WTC11 (cell line): Measurements from ENCODE around the gene NTF3. TPM values are rescaled to one million over a fixed set of nuclear protein-coding genes. Genes with fewer than 3 reads are reported as not detected.

ENCODE experiments used
- ATAC-seq: fragments of 200-7000 bp; cut with Tn5 transposase; 2 replicates; pipeline ENCODE4 v1.10.0; 2021; ENCODE audit warnings: mild to moderate bottlenecking, moderate library complexity
- CTCF ChIA-PET: fragments of 300-600 bp; sonication (Branson Sonifier 250); formaldehyde crosslinking; loops from one replicate; lab custom pipeline; 2021; ENCODE audit warnings: antibody characterized with exemption; lab: Charles Lee
- POLR2A ChIA-PET: fragments of 350-600 bp; sonication (Branson Sonifier 250); formaldehyde crosslinking; loops from one replicate; lab custom pipeline; 2021; ENCODE audit warnings: antibody characterized with exemption; lab: Charles Lee
- DNase-seq: peaks from one replicate; pipeline ENCODE4 v3.0.0; 2021; ENCODE audit warnings: low spot score
- H3K27ac Mint-ChIP-seq: 2 replicates; pipeline ENCODE4 v1.8.0; 2021; ENCODE audit warnings: mixed read lengths
- H3K27me3 Mint-ChIP-seq: 2 replicates; pipeline ENCODE4 v1.8.0; 2021; ENCODE audit warnings: low read depth, mild to moderate bottlenecking, moderate library complexity, mixed read lengths
- H3K36me3 Mint-ChIP-seq: 2 replicates; pipeline ENCODE4 v1.8.0; 2021; ENCODE audit warnings: mixed read lengths
- H3K4me1 Mint-ChIP-seq: 2 replicates; pipeline ENCODE4 v1.8.0; 2022; ENCODE audit warnings: mixed read lengths
- H3K4me3 Mint-ChIP-seq: 2 replicates; pipeline ENCODE4 v1.8.0; 2021; ENCODE audit warnings: mild to moderate bottlenecking, moderate library complexity, mixed read lengths
- H3K9me3 Mint-ChIP-seq: 2 replicates; pipeline ENCODE4 v1.8.0; 2021; ENCODE audit warnings: mixed read lengths
- AFF4 ChIP-seq: sonication (generic); formaldehyde crosslinking; IDR thresholded peaks from 2 replicates; pipeline ENCODE4 v1.8.1; 2023; ENCODE audit warnings: mild to moderate bottlenecking, missing genetic modification reagents, borderline replicate concordance
- AR ChIP-seq: fragments of 250-450 bp; sonication (Bioruptor Pico); IDR thresholded peaks from 2 replicates; pipeline ENCODE4 v1.9.0; 2021; ENCODE audit warnings: mild to moderate bottlenecking
- ATF1 ChIP-seq: sonication (generic); formaldehyde crosslinking; IDR thresholded peaks from 2 replicates; pipeline ENCODE4 v1.8.1; 2023; ENCODE audit warnings: mild to moderate bottlenecking, moderate library complexity, missing genetic modification reagents
- ERG ChIP-seq: fragments of 250-450 bp; sonication (Bioruptor Pico); IDR thresholded peaks from 2 replicates; pipeline ENCODE4 v1.8.0; 2021; ENCODE audit warnings: mild to moderate bottlenecking
- ESRRA ChIP-seq: sonication (generic); formaldehyde crosslinking; IDR thresholded peaks from 2 replicates; pipeline ENCODE4 v1.8.1; 2022; ENCODE audit warnings: mild to moderate bottlenecking, missing genetic modification reagents, borderline replicate concordance
- ETV6 ChIP-seq: sonication (generic); formaldehyde crosslinking; IDR thresholded peaks from 2 replicates; pipeline ENCODE4 v1.8.1; 2022; ENCODE audit warnings: mild to moderate bottlenecking, missing genetic modification reagents
- JUN ChIP-seq: sonication (generic); formaldehyde crosslinking; IDR thresholded peaks from 2 replicates; pipeline ENCODE4 v1.8.0; 2023; ENCODE audit warnings: mild to moderate bottlenecking, missing genetic modification reagents
- KAT7 ChIP-seq: sonication (generic); formaldehyde crosslinking; IDR thresholded peaks from 2 replicates; pipeline ENCODE4 v1.8.1; 2023; ENCODE audit warnings: missing genetic modification reagents, mild to moderate bottlenecking, borderline replicate concordance
- NR1H2 ChIP-seq: sonication (generic); formaldehyde crosslinking; IDR thresholded peaks from 2 replicates; pipeline ENCODE4 v1.9.0; 2021; ENCODE audit warnings: mild to moderate bottlenecking, moderate library complexity, missing genetic modification reagents
- SMAD3 ChIP-seq: sonication (generic); formaldehyde crosslinking; IDR thresholded peaks from 2 replicates; pipeline ENCODE4 v1.8.0; 2022; ENCODE audit warnings: missing genetic modification reagents, mild to moderate bottlenecking, borderline replicate concordance
- SMAD4 ChIP-seq: sonication (generic); formaldehyde crosslinking; IDR thresholded peaks from 2 replicates; pipeline ENCODE4 v1.8.0; 2022; ENCODE audit warnings: mild to moderate bottlenecking, missing genetic modification reagents
- SOX15 ChIP-seq: fragments of 250-450 bp; sonication (Bioruptor Pico); IDR thresholded peaks from 2 replicates; pipeline ENCODE4 v1.9.0; 2021; ENCODE audit warnings: mild to moderate bottlenecking
- USF2 ChIP-seq: sonication (generic); formaldehyde crosslinking; IDR thresholded peaks from 2 replicates; pipeline ENCODE4 v1.8.1; 2023; ENCODE audit warnings: mild to moderate bottlenecking, missing genetic modification reagents, moderate library complexity
- ZBTB43 ChIP-seq: sonication (generic); formaldehyde crosslinking; IDR thresholded peaks from 2 replicates; pipeline ENCODE4 v1.8.1; 2023; ENCODE audit warnings: mild to moderate bottlenecking, missing genetic modification reagents
- ZNF219 ChIP-seq: sonication (generic); formaldehyde crosslinking; IDR thresholded peaks from 2 replicates; pipeline ENCODE4 v1.8.0; 2023; ENCODE audit warnings: missing genetic modification reagents, mild to moderate bottlenecking, borderline replicate concordance
- ZNF263 ChIP-seq: sonication (generic); formaldehyde crosslinking; IDR thresholded peaks from 2 replicates; pipeline ENCODE4 v1.8.1; 2022; ENCODE audit warnings: low read depth, mild to moderate bottlenecking, moderate library complexity, missing genetic modification reagents
- ZNF317 ChIP-seq: sonication (generic); formaldehyde crosslinking; IDR thresholded peaks from 2 replicates; pipeline ENCODE4 v1.8.1; 2023; ENCODE audit warnings: low read depth, mild to moderate bottlenecking, moderate library complexity, missing genetic modification reagents, borderline replicate concordance
- ZNF396 ChIP-seq: fragments of 250-450 bp; sonication (Bioruptor Pico); IDR thresholded peaks from 2 replicates; pipeline ENCODE4 v1.8.0; 2021; ENCODE audit warnings: mild to moderate bottlenecking, moderate library complexity, borderline replicate concordance
- ZNF416 ChIP-seq: fragments of 250-450 bp; sonication (Bioruptor Pico); IDR thresholded peaks from 2 replicates; pipeline ENCODE4 v1.9.0; 2021; ENCODE audit warnings: mild to moderate bottlenecking, inconsistent platforms
- ZNF512 ChIP-seq: sonication (generic); formaldehyde crosslinking; IDR thresholded peaks from 2 replicates; pipeline ENCODE4 v1.8.1; 2022; ENCODE audit warnings: missing genetic modification reagents, borderline replicate concordance
- total RNA-seq: library from RNA; stranded (reverse); gene quantifications from 3 replicates; pipeline ENCODE4 v1.2.3, GENCODE V29; 2021

Gene NTF3
- total RNA-seq, 1 experiment from 2014 or later = 1.3 TPM

- no peak overlapping the region for H3K4me3 Mint-ChIP-seq
- TF ChIP-seq SMAD3 (CRISPR knock-in tag) = no peak
These were observed 29.6 kb upstream of the NTF3 start for GRCh38 chr12:5402009-5402935.

GRCh38 chr12:5403411-5403810, 28.5 kb upstream of the NTF3 start:
- CTCF ChIA-PET = no interaction called here
- DNase-seq = no peak
- no peaks in the 10 kb centered on the region for H3K36me3 Mint-ChIP-seq
- H3K27ac Mint-ChIP-seq = no peak overlapping the region
- 0 out of 2 replicates have a peak, but pooled peaks cover 4% of the 10 kb centered on the region for H3K27me3 Mint-ChIP-seq
- TF ChIP-seq JUN (CRISPR knock-in tag) = no peak
- no peak for TF ChIP-seq ZNF396 (CRISPR knock-in tag)
- no peak for TF ChIP-seq ZNF512 (CRISPR knock-in tag)
- no peak for TF ChIP-seq ERG
- TF ChIP-seq ESRRA = no peak
- TF ChIP-seq ZNF263 = no peak
- no peak for TF ChIP-seq ATF1 (CRISPR knock-in tag)
- TF ChIP-seq ZNF416 (CRISPR knock-in tag) = no peak
- TF ChIP-seq ZNF219 (CRISPR knock-in tag) = no peak
- TF ChIP-seq NR1H2 (CRISPR knock-in tag) = no peak
- no peak for TF ChIP-seq KAT7 (CRISPR knock-in tag)
- no peak for TF ChIP-seq SMAD4 (CRISPR knock-in tag)
- no peak for TF ChIP-seq ZNF317
- TF ChIP-seq SOX15 (CRISPR knock-in tag) = no peak
- TF ChIP-seq ZBTB43 (CRISPR knock-in tag) = no peak
- no peak for TF ChIP-seq AR (CRISPR knock-in tag)
- TF ChIP-seq USF2 = no peak
- TF ChIP-seq AFF4 = no peak
- no peak for TF ChIP-seq ETV6
- TF ChIP-seq, all 79 proteins: peak for 0
- no peak for ATAC-seq
- peaks cover 10% of the 10 kb centered on the region; the same call in 1 of the 2 replicates for H3K4me1 Mint-ChIP-seq
- no peaks in the 10 kb centered on the region for H3K9me3 Mint-ChIP-seq
- POLR2A ChIA-PET = no interaction called here
- H3K4me3 Mint-ChIP-seq = no peak overlapping the region

More at GRCh38 chr12:5402009-5402935, 29.6 kb upstream of the NTF3 start:
- Mint-ChIP-seq H3K27ac (no peak overlapping the region; the same call in 1 of the 2 replicates), H3K27me3 (0 out of 2 replicates have a peak, but pooled peaks cover 4% of the 10 kb centered on the region), H3K4me1 (peaks cover 5% of the 10 kb centered on the region; the same call in 1 of the 2 replicates), H3K9me3 (no peaks in the 10 kb centered on the region), H3K36me3 (no peaks in the 10 kb centered on the region)
- ChIA-PET POLR2A (no interaction called here), CTCF (no interaction called here)
- no peak for ATAC-seq
- no peak for DNase-seq
